Esophagus muscularis mucosa (tissue), 4 donors: Measurements from ENCODE around the gene GTF2F2. TPM values are rescaled to one million over a fixed set of nuclear protein-coding genes. Genes with fewer than 3 reads are reported as not detected.

ENCODE experiments used
- DNase-seq: peaks from one replicate; pipeline ENCODE4 v3.0.0-alpha.2; 2017; ENCODE audit errors: extremely low spot score
- H3K27ac ChIP-seq, 4 donors: fragments of 200-600 bp; sonication (generic); replicated peaks in 1 of 4; 1 replicate in 3 of 4; 2 replicates in 1 of 4; pipeline ENCODE4 v1.5.1; 2016 to 2019; ENCODE audit warnings: mild to moderate bottlenecking in 1 of 4
- H3K27me3 ChIP-seq, 4 donors: fragments of 200-600 bp; sonication (generic); one replicate each; pipeline versions ENCODE4 v1.5.1 to v1.6.0; 2016 to 2019
- H3K36me3 ChIP-seq, 4 donors: fragments of 200-600 bp; sonication (generic); one replicate each; pipeline ENCODE4 v1.5.1; 2016 to 2019
- H3K4me1 ChIP-seq, 4 donors: fragments of 200-600 bp; sonication (generic); one replicate each; pipeline ENCODE4 v1.5.1; 2016 to 2019
- H3K4me3 ChIP-seq, 4 donors: fragments of 200-600 bp; sonication (generic); 1 replicate in 2 of 4; 2 replicates in 2 of 4; pipeline ENCODE4 v1.5.1; 2016 to 2019; ENCODE audit warnings: mild to moderate bottlenecking in 4 of 4, moderate library complexity in 1 of 4
- H3K9me3 ChIP-seq, 4 donors: fragments of 200-600 bp; sonication (generic); 1 replicate in 3 of 4; 2 replicates in 1 of 4; pipeline ENCODE4 v1.5.1; 2016 to 2019
- CTCF ChIP-seq, 3 experiments: fragments of 200-600 bp in 2 of 3; fragments of 450-650 bp in 1 of 3; sonication (generic) in 2 of 3; IDR thresholded peaks; one replicate each; pipeline ENCODE4 v1.5.1; 2017 to 2019; ENCODE audit warnings: antibody characterized with exemption in 3 of 3, mild to moderate bottlenecking in 2 of 3, moderate library complexity in 1 of 3
- EP300 ChIP-seq: sonication (generic); formaldehyde crosslinking; IDR thresholded peaks from one replicate; pipeline ENCODE4 v1.6.1; 2017; ENCODE audit warnings: antibody characterized with exemption
- POLR2A ChIP-seq: fragments of 450-650 bp; IDR thresholded peaks from one replicate; pipeline ENCODE4 v1.6.1; 2017; ENCODE audit warnings: antibody characterized with exemption, moderate library complexity, mild to moderate bottlenecking, low read depth
- POLR2AphosphoS5 ChIP-seq, 2 donors: sonication (generic); formaldehyde crosslinking; IDR thresholded peaks; one replicate each; pipeline ENCODE4 v1.6.1; 2017; ENCODE audit warnings: antibody characterized with exemption in 2 of 2
- WGBS: methylation state at CpG from one replicate; pipeline ENCODE4 v1.1.5; 2018; 5-methylcytosine and 5-hydroxymethylcytosine counted together
- intact Hi-C: fragments of 100-400 bp; cut with DNase I; formaldehyde crosslinking; loops from one replicate; pipeline ENCODE4 v1.15.1; 2023
- total RNA-seq, 4 donors: library from RNA; depleted of rRNA; stranded (reverse); fragments of >200 nt; gene quantifications; one replicate each; pipeline versions ENCODE4 v1.1.0 to v1.2.1, GENCODE V29; 2016

GTF2F2 gene
- total RNA-seq, 4 donors from 2014 or later = 12.9 to 15.1 (median 14.6) TPM

DNA sequence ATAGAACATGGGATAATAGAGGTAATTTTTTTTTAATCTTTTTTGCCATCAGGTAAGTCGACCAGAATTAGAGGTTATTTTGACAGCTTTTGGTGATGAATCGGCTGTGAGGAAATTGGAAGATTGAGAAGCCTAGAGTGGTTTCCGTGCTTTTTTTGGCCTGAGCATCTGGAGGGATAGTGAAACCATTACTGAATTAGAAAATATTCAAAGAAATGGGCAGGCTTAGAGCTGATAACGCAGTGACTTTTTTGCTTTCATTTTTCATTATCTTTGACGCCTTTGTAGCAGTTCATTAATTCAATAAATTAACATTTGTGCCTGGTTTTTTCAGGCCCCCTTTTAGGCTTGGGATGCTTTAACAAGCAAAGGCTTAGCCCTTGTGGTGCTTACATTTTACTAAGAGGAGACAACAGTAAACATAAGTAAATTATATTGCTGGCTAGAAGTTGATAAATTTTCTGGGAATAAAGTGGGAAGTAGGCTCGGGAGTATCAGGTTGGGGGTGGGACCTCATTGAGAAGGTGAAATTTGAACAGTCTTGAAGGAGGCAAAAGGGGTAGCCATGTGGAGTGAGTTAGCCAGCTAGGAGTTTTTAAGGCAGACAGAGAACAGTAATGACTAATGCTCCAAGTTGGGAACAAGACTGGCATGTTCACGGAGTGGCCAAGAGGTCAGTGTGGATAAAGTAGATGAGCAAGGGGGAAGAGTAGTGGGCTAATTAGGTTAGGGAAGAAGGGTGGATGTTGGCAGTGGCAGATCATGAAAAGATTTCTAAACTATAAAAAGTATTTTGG is 36.5 kb downstream of the GTF2F2 start:
- WGBS = 92% methylated on average over 7 of the region's 7 CpGs
- H3K4me1 ChIP-seq = no peaks in the 10 kb centered on the region
- no peaks in the 10 kb centered on the region for H3K27me3 ChIP-seq
- H3K36me3 ChIP-seq = peaks cover 0 to 24% (median 9%) of the 10 kb centered on the region in 4 donors
- H3K27ac ChIP-seq = no peak overlapping the region
- TF ChIP-seq EP300 (no peak), POLR2AphosphoS5 (IDR thresholded peaks at IDR 0.05) (no peak), CTCF (IDR thresholded peaks at IDR 0.05) (no peak), POLR2A (no peak)
- H3K9me3 ChIP-seq = no peaks in the 10 kb centered on the region
- H3K4me3 ChIP-seq = no peak overlapping the region
- DNase-seq = no peak
- intact Hi-C loops = no loop called here

DNA sequence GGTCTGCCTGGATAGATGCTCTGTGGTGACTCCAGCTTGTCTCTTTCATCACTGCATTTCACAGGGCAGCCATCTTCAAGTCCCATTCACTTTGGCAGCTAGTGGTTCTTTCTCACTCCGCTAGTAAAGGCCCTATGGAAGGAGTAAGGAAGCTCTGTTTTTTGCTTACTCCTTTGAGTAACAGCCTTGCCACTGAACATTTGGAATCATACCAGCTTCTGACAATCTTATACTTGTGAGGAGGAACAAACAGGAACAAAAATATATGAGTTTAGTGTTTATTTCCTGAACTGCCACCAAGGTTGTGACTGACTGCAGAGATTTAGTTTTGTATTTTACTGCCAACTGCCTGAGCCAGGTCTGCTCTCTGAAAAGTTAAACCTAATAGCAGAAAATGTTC is 41.9 kb downstream of the GTF2F2 start:
- DNase-seq = no peak
- Histone ChIP-seq H3K4me3 (no peak overlapping the region), H3K9me3 (no peaks in the 10 kb centered on the region), H3K4me1 (peaks cover 0 to 14% (median 6%) of the 10 kb centered on the region in 4 donors), H3K27ac (no peak overlapping the region), H3K27me3 (no peaks in the 10 kb centered on the region), H3K36me3 (peaks cover 0 to 27% (median 8%) of the 10 kb centered on the region in 4 donors)
- 84% methylated on average over 1 of the region's 1 CpG for WGBS
- intact Hi-C loops = no loop called here
- TF ChIP-seq POLR2A = no peak
- TF ChIP-seq POLR2AphosphoS5 (IDR thresholded peaks at IDR 0.05) = no peak
- no peak for TF ChIP-seq EP300
- no peak for TF ChIP-seq CTCF (IDR thresholded peaks at IDR 0.05)

DNA sequence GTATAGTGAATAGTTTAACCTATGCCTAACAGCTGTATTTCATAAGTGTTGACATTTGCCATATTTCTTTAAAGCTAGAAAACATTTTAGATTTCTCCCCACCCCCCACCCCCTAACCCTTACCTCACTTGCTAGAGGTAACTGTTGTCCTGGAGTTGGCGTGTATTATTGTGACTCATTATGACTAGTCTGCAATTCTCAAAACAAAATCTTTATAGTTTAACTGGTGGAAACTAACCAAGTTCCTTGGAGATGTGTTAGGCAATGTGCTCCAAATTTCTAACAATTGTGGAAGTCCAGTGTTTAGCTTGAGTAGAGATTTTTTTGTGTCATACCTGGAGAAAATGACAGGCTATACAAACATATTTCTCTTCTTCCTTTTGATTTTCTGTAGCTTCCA is 42.5 kb downstream of the GTF2F2 start:
- TF ChIP-seq POLR2A (no peak), EP300 (no peak), CTCF (IDR thresholded peaks at IDR 0.05) (no peak), POLR2AphosphoS5 (IDR thresholded peaks at IDR 0.05) (no peak)
- 35% methylated on average over 1 of the region's 1 CpG for WGBS
- Histone ChIP-seq H3K4me1 (peaks cover 0 to 15% (median 6%) of the 10 kb centered on the region in 4 donors), H3K4me3 (no peak overlapping the region), H3K27ac (no peak overlapping the region), H3K27me3 (no peaks in the 10 kb centered on the region), H3K9me3 (no peaks in the 10 kb centered on the region), H3K36me3 (peaks cover 0 to 24% (median 8%) of the 10 kb centered on the region in 4 donors)
- intact Hi-C loops = no loop called here
- DNase-seq = no peak

- Histone ChIP-seq H3K4me1 (peaks cover 0 to 22% (median 10%) of the 10 kb centered on the region in 4 donors), H3K27me3 (no peaks in the 10 kb centered on the region), H3K36me3 (peaks cover 0 to 8% (median 4%) of the 10 kb centered on the region in 4 donors), H3K4me3 (no peak overlapping the region), H3K9me3 (no peaks in the 10 kb centered on the region), H3K27ac (no peak overlapping the region)
- intact Hi-C loops = no loop called here
- DNase-seq = no peak
- no peak for TF ChIP-seq POLR2A
- TF ChIP-seq CTCF (IDR thresholded peaks at IDR 0.05) = no peak
- TF ChIP-seq EP300 = no peak
- TF ChIP-seq POLR2AphosphoS5 (IDR thresholded peaks at IDR 0.05) = no peak
- WGBS = 87% methylated on average over 3 of the region's 3 CpGs
Observed at GRCh38 chr13:45166858-45167257, 46.5 kb downstream of the GTF2F2 start.
